ENCODE data around the gene EIF1AX. TPM values are rescaled to one million over a fixed set of nuclear protein-coding genes. Genes with fewer than 3 reads are reported as not detected.

EIF1AX gene
- total and polyA plus RNA-seq, 9 of the 15 experiments (the other 6 are each of a cell fraction or from before 2014, with no cell fraction given) = 54.2 to 178 (median 73.5) TPM

DNA sequence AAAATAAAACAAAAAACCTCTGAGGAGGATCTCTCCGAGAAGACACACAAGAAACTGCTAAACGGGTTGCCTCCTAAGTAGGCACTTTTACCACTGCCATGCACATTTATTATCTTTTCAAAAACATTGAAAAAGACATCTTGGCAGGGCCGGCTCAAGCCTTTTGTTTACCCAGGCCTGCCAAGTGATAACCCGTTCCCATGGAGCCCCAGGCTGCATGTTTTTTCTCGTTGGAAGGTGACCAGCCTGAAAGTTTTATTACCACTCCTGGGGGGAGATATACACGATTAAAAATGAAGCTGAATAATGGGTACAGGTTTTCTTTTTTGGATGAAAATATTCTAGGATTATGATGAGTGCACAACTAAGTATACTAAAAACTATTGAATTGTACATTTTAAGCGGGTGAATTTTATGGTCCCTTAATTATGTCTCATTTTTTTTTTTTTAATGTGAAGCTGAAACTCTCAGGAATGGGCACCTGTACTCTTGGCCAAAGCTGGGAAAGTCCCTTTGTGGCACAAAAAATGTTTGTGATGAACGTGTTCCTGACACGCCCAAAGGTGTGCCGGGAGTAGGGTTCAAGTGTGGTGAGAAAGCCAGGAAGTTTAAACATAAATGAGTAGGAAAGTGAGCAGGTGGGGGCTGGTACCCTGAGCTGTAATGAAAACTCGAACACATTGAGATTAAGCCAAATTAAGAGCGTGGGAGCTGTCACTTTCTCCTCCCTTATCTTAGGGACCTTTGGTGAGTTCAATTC lies 23.4 kb downstream of the EIF1AX start (continued):
- TF ChIP-seq, protein P1, sequence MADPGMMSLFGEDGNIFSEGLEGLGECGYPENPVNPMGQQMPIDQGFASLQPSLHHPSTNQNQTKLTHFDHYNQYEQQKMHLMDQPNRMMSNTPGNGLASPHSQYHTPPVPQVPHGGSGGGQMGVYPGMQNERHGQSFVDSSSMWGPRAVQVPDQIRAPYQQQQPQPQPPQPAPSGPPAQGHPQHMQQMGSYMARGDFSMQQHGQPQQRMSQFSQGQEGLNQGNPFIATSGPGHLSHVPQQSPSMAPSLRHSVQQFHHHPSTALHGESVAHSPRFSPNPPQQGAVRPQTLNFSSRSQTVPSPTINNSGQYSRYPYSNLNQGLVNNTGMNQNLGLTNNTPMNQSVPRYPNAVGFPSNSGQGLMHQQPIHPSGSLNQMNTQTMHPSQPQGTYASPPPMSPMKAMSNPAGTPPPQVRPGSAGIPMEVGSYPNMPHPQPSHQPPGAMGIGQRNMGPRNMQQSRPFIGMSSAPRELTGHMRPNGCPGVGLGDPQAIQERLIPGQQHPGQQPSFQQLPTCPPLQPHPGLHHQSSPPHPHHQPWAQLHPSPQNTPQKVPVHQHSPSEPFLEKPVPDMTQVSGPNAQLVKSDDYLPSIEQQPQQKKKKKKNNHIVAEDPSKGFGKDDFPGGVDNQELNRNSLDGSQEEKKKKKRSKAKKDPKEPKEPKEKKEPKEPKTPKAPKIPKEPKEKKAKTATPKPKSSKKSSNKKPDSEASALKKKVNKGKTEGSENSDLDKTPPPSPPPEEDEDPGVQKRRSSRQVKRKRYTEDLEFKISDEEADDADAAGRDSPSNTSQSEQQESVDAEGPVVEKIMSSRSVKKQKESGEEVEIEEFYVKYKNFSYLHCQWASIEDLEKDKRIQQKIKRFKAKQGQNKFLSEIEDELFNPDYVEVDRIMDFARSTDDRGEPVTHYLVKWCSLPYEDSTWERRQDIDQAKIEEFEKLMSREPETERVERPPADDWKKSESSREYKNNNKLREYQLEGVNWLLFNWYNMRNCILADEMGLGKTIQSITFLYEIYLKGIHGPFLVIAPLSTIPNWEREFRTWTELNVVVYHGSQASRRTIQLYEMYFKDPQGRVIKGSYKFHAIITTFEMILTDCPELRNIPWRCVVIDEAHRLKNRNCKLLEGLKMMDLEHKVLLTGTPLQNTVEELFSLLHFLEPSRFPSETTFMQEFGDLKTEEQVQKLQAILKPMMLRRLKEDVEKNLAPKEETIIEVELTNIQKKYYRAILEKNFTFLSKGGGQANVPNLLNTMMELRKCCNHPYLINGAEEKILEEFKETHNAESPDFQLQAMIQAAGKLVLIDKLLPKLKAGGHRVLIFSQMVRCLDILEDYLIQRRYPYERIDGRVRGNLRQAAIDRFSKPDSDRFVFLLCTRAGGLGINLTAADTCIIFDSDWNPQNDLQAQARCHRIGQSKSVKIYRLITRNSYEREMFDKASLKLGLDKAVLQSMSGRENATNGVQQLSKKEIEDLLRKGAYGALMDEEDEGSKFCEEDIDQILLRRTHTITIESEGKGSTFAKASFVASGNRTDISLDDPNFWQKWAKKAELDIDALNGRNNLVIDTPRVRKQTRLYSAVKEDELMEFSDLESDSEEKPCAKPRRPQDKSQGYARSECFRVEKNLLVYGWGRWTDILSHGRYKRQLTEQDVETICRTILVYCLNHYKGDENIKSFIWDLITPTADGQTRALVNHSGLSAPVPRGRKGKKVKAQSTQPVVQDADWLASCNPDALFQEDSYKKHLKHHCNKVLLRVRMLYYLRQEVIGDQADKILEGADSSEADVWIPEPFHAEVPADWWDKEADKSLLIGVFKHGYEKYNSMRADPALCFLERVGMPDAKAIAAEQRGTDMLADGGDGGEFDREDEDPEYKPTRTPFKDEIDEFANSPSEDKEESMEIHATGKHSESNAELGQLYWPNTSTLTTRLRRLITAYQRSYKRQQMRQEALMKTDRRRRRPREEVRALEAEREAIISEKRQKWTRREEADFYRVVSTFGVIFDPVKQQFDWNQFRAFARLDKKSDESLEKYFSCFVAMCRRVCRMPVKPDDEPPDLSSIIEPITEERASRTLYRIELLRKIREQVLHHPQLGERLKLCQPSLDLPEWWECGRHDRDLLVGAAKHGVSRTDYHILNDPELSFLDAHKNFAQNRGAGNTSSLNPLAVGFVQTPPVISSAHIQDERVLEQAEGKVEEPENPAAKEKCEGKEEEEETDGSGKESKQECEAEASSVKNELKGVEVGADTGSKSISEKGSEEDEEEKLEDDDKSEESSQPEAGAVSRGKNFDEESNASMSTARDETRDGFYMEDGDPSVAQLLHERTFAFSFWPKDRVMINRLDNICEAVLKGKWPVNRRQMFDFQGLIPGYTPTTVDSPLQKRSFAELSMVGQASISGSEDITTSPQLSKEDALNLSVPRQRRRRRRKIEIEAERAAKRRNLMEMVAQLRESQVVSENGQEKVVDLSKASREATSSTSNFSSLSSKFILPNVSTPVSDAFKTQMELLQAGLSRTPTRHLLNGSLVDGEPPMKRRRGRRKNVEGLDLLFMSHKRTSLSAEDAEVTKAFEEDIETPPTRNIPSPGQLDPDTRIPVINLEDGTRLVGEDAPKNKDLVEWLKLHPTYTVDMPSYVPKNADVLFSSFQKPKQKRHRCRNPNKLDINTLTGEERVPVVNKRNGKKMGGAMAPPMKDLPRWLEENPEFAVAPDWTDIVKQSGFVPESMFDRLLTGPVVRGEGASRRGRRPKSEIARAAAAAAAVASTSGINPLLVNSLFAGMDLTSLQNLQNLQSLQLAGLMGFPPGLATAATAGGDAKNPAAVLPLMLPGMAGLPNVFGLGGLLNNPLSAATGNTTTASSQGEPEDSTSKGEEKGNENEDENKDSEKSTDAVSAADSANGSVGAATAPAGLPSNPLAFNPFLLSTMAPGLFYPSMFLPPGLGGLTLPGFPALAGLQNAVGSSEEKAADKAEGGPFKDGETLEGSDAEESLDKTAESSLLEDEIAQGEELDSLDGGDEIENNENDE (IDR thresholded peaks at IDR 0.05; ENCODE audit: low read depth, low read length) = no peak
- TF ChIP-seq, protein P2, sequence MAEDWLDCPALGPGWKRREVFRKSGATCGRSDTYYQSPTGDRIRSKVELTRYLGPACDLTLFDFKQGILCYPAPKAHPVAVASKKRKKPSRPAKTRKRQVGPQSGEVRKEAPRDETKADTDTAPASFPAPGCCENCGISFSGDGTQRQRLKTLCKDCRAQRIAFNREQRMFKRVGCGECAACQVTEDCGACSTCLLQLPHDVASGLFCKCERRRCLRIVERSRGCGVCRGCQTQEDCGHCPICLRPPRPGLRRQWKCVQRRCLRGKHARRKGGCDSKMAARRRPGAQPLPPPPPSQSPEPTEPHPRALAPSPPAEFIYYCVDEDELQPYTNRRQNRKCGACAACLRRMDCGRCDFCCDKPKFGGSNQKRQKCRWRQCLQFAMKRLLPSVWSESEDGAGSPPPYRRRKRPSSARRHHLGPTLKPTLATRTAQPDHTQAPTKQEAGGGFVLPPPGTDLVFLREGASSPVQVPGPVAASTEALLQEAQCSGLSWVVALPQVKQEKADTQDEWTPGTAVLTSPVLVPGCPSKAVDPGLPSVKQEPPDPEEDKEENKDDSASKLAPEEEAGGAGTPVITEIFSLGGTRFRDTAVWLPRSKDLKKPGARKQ (CRISPR knock-in tag; IDR thresholded peaks at IDR 0.05) = no peak
- TF ChIP-seq, protein P3, sequence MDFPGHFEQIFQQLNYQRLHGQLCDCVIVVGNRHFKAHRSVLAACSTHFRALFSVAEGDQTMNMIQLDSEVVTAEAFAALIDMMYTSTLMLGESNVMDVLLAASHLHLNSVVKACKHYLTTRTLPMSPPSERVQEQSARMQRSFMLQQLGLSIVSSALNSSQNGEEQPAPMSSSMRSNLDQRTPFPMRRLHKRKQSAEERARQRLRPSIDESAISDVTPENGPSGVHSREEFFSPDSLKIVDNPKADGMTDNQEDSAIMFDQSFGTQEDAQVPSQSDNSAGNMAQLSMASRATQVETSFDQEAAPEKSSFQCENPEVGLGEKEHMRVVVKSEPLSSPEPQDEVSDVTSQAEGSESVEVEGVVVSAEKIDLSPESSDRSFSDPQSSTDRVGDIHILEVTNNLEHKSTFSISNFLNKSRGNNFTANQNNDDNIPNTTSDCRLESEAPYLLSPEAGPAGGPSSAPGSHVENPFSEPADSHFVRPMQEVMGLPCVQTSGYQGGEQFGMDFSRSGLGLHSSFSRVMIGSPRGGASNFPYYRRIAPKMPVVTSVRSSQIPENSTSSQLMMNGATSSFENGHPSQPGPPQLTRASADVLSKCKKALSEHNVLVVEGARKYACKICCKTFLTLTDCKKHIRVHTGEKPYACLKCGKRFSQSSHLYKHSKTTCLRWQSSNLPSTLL (IDR thresholded peaks at IDR 0.05) = no peak
- TF ChIP-seq POU5F1 (IDR thresholded peaks at IDR 0.05; ENCODE audit: borderline replicate concordance, low read depth, low read length, partially characterized antibody) = no peak
